NCI-H2171 treated with DMSO at 0.1 percent for 48 hours (cell line): ENCODE data around the gene TTC21B.
A peak's percentile ranks its signal among the peaks of the same experiment; 100 is the strongest.

Source experiments
- DNase-seq: peaks from one replicate; lab custom pipeline; 2025; lab: John Stamatoyannopoulos, UW

TTC21B gene

DNA sequence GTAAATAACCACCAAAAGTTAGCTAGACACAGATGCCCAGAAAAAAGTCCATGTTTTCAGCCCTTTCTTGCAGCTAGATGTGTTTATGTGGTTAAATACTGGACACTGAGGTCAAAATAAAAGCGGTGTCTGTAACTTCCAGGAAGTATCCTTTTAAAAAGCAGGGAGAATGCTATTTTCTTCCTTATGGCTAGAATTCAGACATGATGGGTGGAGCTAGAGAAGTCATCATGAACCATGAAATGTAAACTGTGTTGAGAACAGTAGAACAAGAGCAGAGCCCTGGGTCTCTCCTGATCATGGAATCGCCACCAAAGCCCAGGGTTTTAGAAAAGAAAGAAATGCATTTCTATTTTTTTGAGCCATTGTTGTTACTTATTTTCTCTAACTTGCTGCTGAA, 118.2 kb downstream of the TTC21B start:
- no peak for DNase-seq

DNA sequence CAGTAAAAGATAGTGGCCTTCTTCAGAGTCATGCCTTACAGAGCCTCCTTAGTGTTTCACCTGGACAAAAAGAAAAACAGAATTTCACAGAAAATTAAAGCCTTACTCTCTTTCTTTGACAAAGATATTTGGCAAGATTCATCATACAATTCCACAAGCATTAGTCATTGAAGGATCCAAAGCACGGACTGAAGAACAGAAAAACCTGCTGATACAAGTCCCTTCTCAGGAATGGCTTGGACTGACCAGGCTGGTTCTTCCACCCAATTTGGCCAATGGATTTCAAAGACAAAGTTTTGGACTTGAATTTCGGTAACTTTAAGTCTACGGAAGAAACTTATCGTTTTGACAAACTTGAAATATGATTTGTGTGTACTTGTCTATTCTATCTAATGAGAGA, 120.4 kb downstream of the TTC21B start:
- no peak for DNase-seq

DNA sequence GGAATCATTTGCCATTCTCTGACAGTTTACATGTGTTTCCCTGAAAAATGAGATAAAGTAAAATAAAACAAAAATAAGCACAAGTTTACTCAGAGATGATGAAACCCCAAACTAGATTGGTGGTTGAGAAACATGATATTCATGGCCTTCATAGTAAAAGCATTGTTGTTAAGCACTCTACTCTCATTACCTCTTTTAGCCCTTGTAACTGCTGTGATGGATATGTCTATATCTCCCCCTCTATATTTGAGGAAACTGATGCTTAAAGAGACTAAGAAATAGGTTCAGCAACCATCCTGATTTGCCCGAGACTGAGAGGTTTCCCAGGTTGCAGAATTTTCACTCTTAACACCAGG, 125.7 kb downstream of the TTC21B start:
- DNase-seq: no peak

GRCh38 chr2:165827016-165827920, 126.3 kb downstream of the TTC21B start:
- no peak for DNase-seq

GRCh38 chr2:165825041-165825440, 128.5 kb downstream of the TTC21B start:
- peak; percentile 76 for DNase-seq
